ENCODE results near the gene NFAT5.
"Not testable (repeated sequence)": the region's sequence is repeated elsewhere in the genome, so short reads cannot be mapped to it uniquely, and the experiment has no call there.

Gene NFAT5

GRCh38 chr16:69579783-69580481, 14.2 kb downstream of the NFAT5 start:
- TF ChIP-seq, protein P1, sequence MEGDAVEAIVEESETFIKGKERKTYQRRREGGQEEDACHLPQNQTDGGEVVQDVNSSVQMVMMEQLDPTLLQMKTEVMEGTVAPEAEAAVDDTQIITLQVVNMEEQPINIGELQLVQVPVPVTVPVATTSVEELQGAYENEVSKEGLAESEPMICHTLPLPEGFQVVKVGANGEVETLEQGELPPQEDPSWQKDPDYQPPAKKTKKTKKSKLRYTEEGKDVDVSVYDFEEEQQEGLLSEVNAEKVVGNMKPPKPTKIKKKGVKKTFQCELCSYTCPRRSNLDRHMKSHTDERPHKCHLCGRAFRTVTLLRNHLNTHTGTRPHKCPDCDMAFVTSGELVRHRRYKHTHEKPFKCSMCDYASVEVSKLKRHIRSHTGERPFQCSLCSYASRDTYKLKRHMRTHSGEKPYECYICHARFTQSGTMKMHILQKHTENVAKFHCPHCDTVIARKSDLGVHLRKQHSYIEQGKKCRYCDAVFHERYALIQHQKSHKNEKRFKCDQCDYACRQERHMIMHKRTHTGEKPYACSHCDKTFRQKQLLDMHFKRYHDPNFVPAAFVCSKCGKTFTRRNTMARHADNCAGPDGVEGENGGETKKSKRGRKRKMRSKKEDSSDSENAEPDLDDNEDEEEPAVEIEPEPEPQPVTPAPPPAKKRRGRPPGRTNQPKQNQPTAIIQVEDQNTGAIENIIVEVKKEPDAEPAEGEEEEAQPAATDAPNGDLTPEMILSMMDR (IDR thresholded peaks at IDR 0.05; ENCODE audit: borderline replicate concordance, control extremely low read depth, extremely low read depth, insufficient read depth, missing control alignments) = no peak
- DNase-seq (ENCODE audit: low spot score) = no peak
- in situ Hi-C loops (cut with MboI; ENCODE audit: low sequenced_read_pairs, unreplicated experiment) = no loop called here

DNA sequence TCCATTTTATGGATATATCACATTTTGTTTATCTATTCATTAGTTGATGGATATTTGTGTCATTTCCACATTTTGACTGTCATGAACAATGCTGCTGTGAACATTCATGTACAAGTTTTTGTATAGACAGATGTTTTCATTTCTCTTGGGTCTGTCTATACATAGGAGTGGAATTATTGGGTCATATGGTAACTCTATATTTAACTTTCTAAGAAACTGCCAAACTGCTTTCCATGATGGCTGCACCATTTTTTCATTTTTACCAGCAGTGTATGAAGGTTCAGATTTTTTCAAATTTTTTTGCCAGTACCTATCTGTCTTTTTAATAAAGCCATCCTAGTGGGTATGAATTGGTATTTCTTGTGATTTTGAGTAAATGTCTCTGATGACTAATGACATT, 15.5 kb downstream of the NFAT5 start:
- TF ChIP-seq, protein P1 (IDR thresholded peaks at IDR 0.05; ENCODE audit: borderline replicate concordance, control extremely low read depth, extremely low read depth, insufficient read depth, missing control alignments) = no peak
- in situ Hi-C loops (cut with MboI; ENCODE audit: low sequenced_read_pairs, unreplicated experiment) = no loop called here
- DNase-seq (ENCODE audit: low spot score) = no peak

- in situ Hi-C loops (cut with MboI; ENCODE audit: low sequenced_read_pairs, unreplicated experiment); DNase-seq (ENCODE audit: low spot score): not testable (repeated sequence)
Observed at GRCh38 chr16:69584493-69584892, 18.7 kb downstream of the NFAT5 start.

DNA sequence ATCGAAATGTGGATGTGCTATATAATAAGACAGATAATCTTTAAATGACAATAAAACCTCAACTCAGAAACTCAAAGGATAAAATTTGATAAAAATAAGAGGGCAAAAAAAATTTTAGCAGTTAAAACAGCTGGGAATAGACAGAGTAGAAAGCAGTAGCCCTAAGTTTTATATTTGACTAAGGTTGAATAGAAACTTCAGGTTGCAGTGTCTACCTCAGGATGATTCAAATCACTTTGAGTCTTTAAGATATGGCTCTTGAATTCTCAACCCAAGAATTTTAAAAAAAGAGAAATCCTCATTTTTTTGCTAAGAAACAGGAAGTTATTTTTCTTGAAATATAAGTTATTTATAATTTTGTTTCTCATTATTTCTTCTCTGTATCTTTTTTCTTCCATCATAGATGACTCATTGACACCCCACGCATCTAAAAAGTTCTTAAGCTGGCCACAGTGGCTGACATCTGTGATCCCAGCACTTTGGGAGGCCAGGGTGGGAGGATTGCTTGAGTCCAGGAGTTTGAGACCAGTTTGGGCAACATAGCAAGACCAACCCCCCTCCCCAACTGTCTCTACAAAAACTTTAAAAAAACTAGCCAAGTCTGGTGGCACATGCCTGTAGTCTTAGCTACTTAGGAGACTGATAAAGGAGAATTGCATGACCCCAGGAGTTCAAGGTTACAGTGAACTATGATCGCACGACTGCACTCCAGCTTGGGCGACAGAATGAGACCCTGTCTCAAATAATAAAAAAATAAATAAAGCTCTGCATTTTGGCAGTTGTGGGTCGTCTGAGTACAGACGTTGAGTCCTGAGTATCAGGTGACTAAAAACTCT, 23.9 kb downstream of the NFAT5 start:
- TF ChIP-seq, protein P1 (IDR thresholded peaks at IDR 0.05; ENCODE audit: borderline replicate concordance, control extremely low read depth, extremely low read depth, insufficient read depth, missing control alignments) = no peak
- no peak for DNase-seq (ENCODE audit: low spot score)
- in situ Hi-C loops (cut with MboI; ENCODE audit: low sequenced_read_pairs, unreplicated experiment) = no loop called here

GRCh38 chr16:69590590-69590989, 24.8 kb downstream of the NFAT5 start:
- DNase-seq (ENCODE audit: low spot score) = no peak
- TF ChIP-seq, protein P1 (IDR thresholded peaks at IDR 0.05; ENCODE audit: borderline replicate concordance, control extremely low read depth, extremely low read depth, insufficient read depth, missing control alignments) = no peak
- in situ Hi-C loops (cut with MboI; ENCODE audit: low sequenced_read_pairs, unreplicated experiment) = no loop called here

- in situ Hi-C loops (cut with MboI; ENCODE audit: low sequenced_read_pairs, unreplicated experiment) = no loop called here
- DNase-seq (ENCODE audit: low spot score) = no peak
- TF ChIP-seq, protein P1 (IDR thresholded peaks at IDR 0.05; ENCODE audit: borderline replicate concordance, control extremely low read depth, extremely low read depth, insufficient read depth, missing control alignments) = no peak
Observed at GRCh38 chr16:69593751-69594255, 28.0 kb downstream of the NFAT5 start.
